ENCODE results near the gene PRDM16. TPM values are rescaled to one million over a fixed set of nuclear protein-coding genes. Genes with fewer than 3 reads are reported as not detected.

The PRDM16 gene
- total and polyA plus RNA-seq, 8 donors, result 9.6 to 18.0 (median 14.7) TPM

- Histone ChIP-seq H3K4me3 (no peak overlapping the region), H3K4me1 (peaks cover 10 to 13% of the 10 kb centered on the region in 2 donors), H3K27ac (no peak overlapping the region), H3K9me3 (peaks cover 0 to 2% of the 10 kb centered on the region in 2 donors), H3K36me3 (no peaks in the 10 kb centered on the region), H3K27me3 (peaks cover 0 to 33% of the 10 kb centered on the region in 2 donors)
- ATAC-seq (no peak), DNase-seq (no peak)
- TF ChIP-seq CTCF (IDR thresholded peaks at IDR 0.05), result no peak
- intact Hi-C loops (cut with DNase I), result no loop called here
Observed at GRCh38 chr1:3179471-3179870, 110.5 kb downstream of the PRDM16 start.

- Histone ChIP-seq H3K4me3 (no peak overlapping the region), H3K4me1 (no peaks in the 10 kb centered on the region), H3K27me3 (peaks cover 0 to 37% of the 10 kb centered on the region in 2 donors), H3K36me3 (no peaks in the 10 kb centered on the region), H3K9me3 (peaks cover 0 to 2% of the 10 kb centered on the region in 2 donors), H3K27ac (no peak overlapping the region)
- DNase-seq (no peak), ATAC-seq (no peak)
- intact Hi-C loops (cut with DNase I), result no loop called here
- TF ChIP-seq CTCF (IDR thresholded peaks at IDR 0.05), result no peak
Observed at GRCh38 chr1:3180915-3181314, 111.9 kb downstream of the PRDM16 start.

DNA sequence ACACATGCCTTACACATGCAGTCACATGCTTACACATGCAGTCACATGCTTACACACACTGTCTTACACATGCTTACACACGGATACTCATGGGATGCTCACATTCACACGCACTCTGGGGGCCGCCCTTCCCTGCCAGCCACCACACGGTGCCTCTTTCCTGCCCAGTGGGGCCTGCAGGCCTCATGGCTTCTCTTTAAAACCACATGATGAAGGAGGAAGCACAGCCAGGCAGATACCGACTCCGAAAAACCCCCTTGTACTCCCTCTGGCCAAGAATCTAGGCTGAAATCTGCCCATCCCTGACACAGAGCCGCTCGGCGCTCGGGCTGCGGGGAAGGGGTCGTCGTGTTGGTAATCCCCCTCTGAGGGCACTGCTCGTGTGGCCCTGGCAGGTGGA lies 113.0 kb downstream of the PRDM16 start:
- DNase-seq (no peak), ATAC-seq (no peak)
- Histone ChIP-seq H3K36me3 (no peaks in the 10 kb centered on the region), H3K27me3 (peaks cover 0 to 45% of the 10 kb centered on the region in 2 donors), H3K4me3 (no peak overlapping the region), H3K9me3 (peaks cover 0 to 2% of the 10 kb centered on the region in 2 donors), H3K4me1 (peaks cover 6 to 9% of the 10 kb centered on the region in 2 donors), H3K27ac (no peak overlapping the region)
- no peak for TF ChIP-seq CTCF (IDR thresholded peaks at IDR 0.05)
- intact Hi-C loops (cut with DNase I), result no loop called here

- no peak for DNase-seq
- Histone ChIP-seq H3K27me3 (peaks cover 0 to 60% of the 10 kb centered on the region in 2 donors), H3K36me3 (no peaks in the 10 kb centered on the region), H3K27ac (no peak overlapping the region), H3K9me3 (peaks cover 0 to 2% of the 10 kb centered on the region in 2 donors), H3K4me1 (peaks cover 9 to 20% of the 10 kb centered on the region in 2 donors), H3K4me3 (no peak overlapping the region)
- intact Hi-C loops (cut with DNase I), result no loop called here
- no peak for ATAC-seq
- TF ChIP-seq CTCF (IDR thresholded peaks at IDR 0.05), result no peak
Observed at GRCh38 chr1:3183411-3183810, 114.4 kb downstream of the PRDM16 start.

- H3K4me3 ChIP-seq, result no peak overlapping the region
- ATAC-seq, result no peak
- peaks cover 0 to 64% of the 10 kb centered on the region in 2 donors for H3K27me3 ChIP-seq
- no peak for TF ChIP-seq CTCF (IDR thresholded peaks at IDR 0.05)
- intact Hi-C loops (cut with DNase I), result no loop called here
- peaks cover 0 to 2% of the 10 kb centered on the region in 2 donors for H3K9me3 ChIP-seq
- peaks cover 9 to 21% of the 10 kb centered on the region in 2 donors for H3K4me1 ChIP-seq
- no peak for DNase-seq
- no peak overlapping the region for H3K27ac ChIP-seq
- no peaks in the 10 kb centered on the region for H3K36me3 ChIP-seq
Observed at GRCh38 chr1:3183813-3184212, 114.8 kb downstream of the PRDM16 start.

All from left lung (tissue), 10 donors.